GM23338 (cell line): ENCODE measurements around the gene ARPC4.

ENCODE experiments used
- CTCF ChIP-seq, 2 experiments: fragments of 200-600 bp in 1 of 2; sonication (generic) in 1 of 2; conservative IDR thresholded peaks; 2 replicates each; pipeline versions ENCODE4 v1.5.1 to v1.6.1; 2016 to 2017; ENCODE audit warnings: antibody characterized with exemption in 2 of 2, low read depth in 2 of 2, mild to moderate bottlenecking in 2 of 2, moderate library complexity in 1 of 2
- EZH2 ChIP-seq: fragments of 200-600 bp; sonication (generic); IDR thresholded peaks from one replicate; pipeline ENCODE4 v1.8.0; 2017; ENCODE audit warnings: antibody characterized with exemption, mild to moderate bottlenecking, low read depth; ENCODE audit not compliant: unreplicated experiment
- POLR2AphosphoS5 ChIP-seq: IDR thresholded peaks from 2 replicates; pipeline ENCODE4 v1.6.1; 2016; ENCODE audit warnings: antibody characterized with exemption, low read depth

- TF ChIP-seq CTCF (conservative IDR thresholded peaks at IDR 0.05; ENCODE audit: low read depth in 2 of 2) (no peak), POLR2AphosphoS5 (no peak), EZH2 (no peak)
These were observed 5.2 kb upstream of the ARPC4 start for GRCh38 chr3:9787714-9788113.
